GM21723 (cell line): ENCODE results near the gene THAP2.
"Not testable (repeated sequence)": the region's sequence is repeated elsewhere in the genome, so short reads cannot be mapped to it uniquely, and the experiment has no call there.

Experiments
- ATAC-seq: cut with Tn5 transposase; IDR thresholded peaks from one replicate; pipeline ENCODE4 v1.9.1; 2021; ENCODE audit warnings: mild to moderate bottlenecking, moderate library complexity; ENCODE audit not compliant: unreplicated experiment

Gene THAP2

DNA sequence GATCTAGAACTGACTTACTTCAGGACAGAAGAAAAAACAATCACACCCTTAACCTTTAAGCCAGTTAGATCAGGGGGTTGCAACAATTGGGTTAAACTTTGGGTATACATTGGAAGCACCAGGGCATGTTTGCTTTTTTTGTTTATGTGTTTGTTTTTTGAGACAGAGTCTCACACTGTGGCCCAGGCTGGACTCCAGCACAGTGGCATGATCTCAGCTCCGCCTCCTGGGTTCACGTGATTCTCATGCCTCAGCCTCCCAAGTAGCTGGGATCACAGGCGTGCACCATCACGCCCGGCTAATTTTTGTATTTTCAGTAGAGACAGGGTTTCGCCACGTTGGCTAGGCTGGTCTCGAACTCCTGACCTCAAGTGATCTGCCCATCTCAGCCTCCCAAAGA lies 38.1 kb downstream of the THAP2 start:
- ATAC-seq, result not testable (repeated sequence)

DNA sequence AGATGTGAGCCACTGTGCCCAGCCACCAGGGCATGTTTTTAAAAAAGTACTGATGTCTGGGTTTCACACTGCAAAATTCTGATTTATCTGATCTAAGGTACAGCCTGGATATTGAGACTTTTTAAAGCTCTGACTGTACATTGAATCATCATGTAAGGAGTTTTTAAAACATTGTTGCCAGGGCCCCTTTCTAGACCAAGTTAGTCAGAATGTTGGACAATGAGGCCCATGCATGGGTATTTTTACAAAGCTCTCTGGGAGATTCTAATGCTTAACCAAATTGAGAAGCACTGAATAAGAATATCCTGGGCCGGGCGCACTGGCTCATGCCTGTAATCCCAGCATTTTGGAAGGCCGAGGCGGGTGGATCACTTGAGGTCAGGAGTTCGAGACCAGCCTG lies 38.5 kb downstream of the THAP2 start:
- no peak for ATAC-seq

DNA sequence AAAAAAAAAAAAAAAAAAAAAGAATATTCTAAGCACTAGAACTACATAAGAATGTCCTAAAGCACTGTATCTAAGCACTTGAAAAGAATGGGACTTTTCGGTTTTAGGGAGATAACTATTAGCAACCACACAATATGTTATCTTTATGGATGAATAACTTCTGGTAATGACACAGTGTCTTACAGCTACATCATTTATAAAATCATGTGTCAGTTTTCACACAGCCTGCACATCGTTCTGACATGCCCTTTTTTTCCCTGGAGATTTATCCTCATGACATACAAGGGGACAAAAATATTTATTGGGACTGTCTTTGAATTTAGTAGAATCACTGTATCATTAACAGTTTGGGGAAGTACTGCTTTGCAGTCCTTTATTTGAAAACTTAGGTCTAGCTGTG lies 39.1 kb downstream of the THAP2 start:
- no peak for ATAC-seq

DNA sequence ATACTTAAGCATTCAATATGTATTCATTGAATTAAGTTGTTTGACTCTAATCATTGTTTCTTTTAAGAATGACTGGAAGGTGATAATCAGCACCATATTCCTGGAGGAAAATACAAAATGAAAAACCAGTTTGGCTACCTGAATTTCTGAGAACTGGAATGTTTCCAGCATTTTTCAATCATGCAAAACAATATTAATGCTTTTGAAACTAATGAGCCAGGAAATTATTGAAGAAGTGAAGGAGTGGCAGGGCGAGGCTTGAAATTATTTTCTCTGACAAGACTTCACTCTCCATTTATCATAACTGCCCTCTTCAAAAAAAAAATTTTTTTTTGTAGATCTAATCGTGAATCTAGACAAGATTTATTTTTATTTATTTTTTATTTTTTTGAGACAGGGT lies 40.8 kb downstream of the THAP2 start:
- ATAC-seq, result no peak

DNA sequence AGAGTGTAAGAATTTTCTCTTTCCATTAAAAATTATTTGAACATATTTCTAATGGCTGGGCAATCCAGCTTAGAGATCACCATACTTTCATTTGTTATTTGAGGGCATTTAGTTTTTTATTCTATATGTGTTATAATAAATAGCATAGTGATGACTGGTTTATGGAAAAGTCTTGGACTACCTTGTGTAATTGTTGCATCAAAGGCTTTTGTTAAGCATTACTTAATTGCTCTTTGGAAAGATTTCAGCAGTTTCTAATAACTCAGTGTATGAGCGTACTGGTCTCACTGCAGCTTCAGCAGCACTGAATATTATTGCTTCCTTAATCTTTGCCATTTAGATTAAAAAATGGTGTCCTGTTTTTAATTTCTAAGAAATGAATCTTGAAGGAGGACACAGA lies 44.6 kb downstream of the THAP2 start:
- no peak for ATAC-seq

DNA sequence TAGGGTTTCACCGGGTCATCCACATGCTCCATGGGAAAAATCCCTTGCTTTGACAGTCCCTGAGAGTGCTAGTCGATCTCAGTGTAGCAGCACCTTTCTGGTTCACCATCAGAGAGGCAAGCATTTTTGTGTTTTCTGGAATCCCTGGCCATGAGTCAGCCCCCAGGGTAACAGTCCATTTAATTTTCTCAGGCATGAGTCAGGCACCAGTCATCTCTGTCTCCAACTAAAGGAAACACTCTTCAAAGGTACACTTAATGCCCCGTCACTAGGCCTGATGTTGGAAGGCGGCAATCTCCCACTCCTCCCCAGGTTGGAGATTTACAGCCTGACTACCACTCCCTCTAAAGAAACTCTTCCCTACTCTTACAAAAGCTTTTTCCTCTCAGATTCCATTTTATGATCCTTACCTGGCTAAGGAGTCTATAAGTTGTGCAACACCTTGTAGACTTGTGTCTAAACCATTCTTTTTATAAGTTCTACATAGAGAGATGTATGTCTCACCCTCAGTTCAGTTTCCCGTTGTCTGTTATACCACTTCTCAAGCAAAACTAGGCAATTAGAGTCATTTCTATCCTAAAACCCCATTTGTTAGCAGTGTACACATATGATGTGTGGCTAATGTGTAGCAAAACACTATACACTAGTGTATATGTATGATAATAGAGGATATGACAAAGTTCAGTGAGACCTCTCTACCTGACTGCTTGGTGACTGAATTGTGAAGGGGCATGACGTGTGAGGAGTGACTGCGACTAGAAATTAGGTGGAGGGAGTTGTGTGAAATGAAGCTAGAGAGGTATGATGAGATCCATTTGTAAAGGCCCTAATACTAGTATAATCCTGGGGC lies 46.4 kb downstream of the THAP2 start:
- no peak for ATAC-seq

DNA sequence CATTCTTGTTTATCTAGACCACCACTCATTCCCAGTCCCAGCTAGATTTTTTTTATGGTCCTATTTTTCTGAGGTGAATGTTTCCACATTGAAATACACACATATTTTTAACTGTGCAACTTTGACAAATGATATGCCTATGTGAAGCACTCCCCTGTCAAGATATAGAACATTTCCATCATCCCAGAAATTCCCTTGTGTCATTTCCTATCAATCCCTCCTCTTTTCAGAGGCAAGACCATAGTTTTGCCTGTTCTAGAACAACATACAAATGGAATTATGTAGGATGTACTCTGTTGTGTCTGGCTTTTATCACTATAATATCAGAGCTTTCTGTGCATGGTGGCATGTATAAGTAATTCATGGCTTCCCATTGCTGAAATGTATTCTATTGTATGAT lies 54.5 kb downstream of the THAP2 start:
- ATAC-seq, result no peak

DNA sequence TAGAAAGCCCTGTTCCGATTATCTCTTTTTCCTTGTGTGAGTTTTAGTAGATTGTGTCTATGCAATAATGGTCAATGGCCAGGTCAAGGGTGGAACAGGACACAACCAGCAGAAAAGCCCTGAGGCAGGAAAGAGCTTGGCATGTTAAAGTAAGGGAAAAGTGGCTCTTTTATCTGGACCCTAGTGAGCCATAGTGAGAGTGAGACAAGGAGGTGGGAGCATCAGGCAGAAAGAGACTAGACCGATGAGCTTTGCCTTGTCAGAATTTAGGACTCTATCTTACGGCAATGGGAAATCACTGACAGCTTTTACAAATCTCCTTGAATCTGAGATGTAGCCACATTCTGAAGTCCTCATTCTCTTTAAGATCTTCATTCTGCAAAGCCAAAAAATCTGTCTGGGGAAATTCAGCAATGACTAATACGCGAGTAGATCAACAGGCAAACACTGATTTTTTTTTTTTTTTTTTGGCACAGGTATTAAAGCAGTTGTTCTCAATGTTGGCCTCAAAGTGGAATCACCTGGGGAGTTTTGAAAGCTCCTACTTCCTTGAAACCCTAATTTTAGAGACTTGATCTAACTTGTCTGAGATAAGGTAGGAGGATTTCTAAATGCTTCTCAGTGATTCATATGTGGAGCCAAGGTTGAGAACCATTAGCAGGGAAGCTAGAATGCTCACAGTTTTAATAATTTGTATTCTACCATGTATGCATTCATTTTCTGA lies 55.7 kb downstream of the THAP2 start:
- ATAC-seq, result no peak

DNA sequence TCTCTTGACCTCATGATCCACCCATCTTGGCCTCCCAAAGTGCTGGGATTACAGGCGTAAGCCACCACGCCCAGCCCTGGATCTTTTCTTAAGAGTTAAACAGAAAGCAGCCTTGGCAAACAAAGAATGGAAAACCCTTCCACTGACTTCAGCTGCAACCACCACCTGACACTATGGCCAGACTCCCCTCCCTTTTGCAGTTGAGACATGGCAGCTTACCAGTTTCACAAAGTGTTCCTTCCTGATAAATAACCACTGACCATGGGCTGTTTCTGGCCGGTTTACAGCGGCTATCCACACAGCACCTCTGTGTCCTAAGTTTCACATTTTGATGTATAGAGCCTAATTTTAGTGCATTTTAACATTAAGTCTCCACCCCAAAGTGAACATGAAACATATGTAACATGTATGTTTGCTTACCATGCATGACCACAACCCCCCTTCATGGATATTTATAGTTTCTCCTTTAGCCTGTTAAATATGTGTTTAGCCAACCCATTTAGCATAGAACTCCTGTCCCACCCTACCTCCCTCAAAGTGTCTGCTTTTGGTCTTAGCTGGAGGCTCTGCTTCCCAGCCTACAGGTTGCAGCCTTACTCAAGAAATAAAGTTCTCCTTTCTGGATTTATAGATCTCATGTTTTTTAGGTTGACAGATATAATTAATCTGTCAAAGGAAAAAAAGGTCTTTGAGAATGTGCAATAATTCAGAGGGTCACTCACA lies 57.8 kb downstream of the THAP2 start:
- ATAC-seq, result no peak

DNA sequence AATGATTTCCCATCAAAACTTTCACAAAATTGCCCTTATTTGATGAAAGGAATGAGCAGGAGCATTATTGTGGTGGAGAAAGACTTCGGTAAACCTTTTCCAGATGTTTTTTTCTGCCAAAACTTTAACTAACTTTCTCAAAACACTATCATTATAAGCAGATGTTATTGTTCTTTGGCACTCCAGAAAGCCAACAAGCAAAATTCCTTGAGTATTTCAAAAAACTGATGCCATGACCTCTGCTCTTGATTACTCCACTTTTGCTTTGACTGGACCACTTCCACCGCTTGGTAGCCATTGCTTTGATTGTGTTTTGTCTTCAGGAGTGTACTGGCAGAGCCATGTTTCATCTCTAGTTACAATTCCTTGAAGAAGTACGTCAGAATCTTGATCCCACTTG lies 60.9 kb downstream of the THAP2 start:
- no peak for ATAC-seq

DNA sequence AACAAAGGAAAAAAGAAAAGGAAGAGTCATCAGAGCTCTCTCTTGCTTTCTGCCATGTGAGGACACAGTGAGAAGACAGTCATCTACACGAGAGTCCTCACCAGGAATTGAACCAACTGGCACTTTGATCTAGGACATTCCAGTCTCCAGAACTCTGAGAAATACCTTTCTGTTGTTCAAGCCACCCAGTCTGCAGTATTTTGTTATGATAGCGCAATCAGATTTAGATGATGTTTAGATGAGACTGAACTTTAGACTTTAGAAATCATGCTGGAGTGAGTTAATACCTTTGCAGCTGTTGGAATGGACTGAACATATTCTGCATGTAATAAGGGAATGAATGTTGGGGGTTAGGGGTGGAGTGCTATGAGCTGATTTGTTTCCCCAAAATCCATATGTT lies 62.4 kb downstream of the THAP2 start:
- ATAC-seq, result no peak

DNA sequence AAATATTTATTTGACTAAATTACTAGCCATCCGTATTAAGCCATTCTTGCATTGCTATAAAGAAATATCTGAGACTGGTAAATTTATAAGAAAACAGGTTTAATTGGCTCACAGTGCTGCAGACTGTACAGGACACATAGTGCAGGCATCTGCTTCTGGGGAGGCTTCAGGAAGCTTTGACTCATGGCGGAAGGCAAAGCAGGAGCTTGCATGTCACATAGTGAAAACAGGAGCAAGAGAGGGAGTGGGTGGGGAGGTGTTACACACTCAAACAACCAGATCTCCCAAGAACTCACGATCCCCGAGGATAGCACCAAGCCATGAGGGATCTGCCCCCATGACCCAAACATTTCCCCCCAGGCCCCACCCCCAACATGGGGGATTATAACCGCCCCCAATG lies 63.9 kb downstream of the THAP2 start:
- ATAC-seq, result no peak
